CD1c-positive myeloid dendritic cell (primary cell): Measurements from ENCODE around the gene LAMA4.

ENCODE experiments used
- DNase-seq: peaks from one replicate; pipeline ENCODE4 v3.0.0-alpha.2; 2016; ENCODE audit errors: extremely low spot score

The LAMA4 gene

GRCh38 chr6:112279031-112279935, 24.9 kb upstream of the LAMA4 start:
- no peak for DNase-seq

- DNase-seq: no peak
Measured at GRCh38 chr6:112275365-112275764, 21.0 kb upstream of the LAMA4 start.

- DNase-seq: no peak
Measured at GRCh38 chr6:112274774-112275173, 20.4 kb upstream of the LAMA4 start.

- no peak for DNase-seq
Measured at GRCh38 chr6:112272799-112273198, 18.4 kb upstream of the LAMA4 start.

- DNase-seq: no peak
Measured at GRCh38 chr6:112270756-112271155, 16.4 kb upstream of the LAMA4 start.

- DNase-seq: no peak
Measured at GRCh38 chr6:112269979-112270566, 15.7 kb upstream of the LAMA4 start.

- DNase-seq: no peak
Measured at GRCh38 chr6:112269114-112269513, 14.7 kb upstream of the LAMA4 start.

- DNase-seq: no peak
Measured at GRCh38 chr6:112268654-112269053, 14.3 kb upstream of the LAMA4 start.

- no peak for DNase-seq
Measured at GRCh38 chr6:112268019-112268418, 13.7 kb upstream of the LAMA4 start.

GRCh38 chr6:112266331-112266730, 12.0 kb upstream of the LAMA4 start:
- no peak for DNase-seq

- no peak for DNase-seq
Measured at GRCh38 chr6:112259337-112259675, 4.9 kb upstream of the LAMA4 start.

GRCh38 chr6:112258642-112259336, 4.4 kb upstream of the LAMA4 start:
- no peak for DNase-seq

GRCh38 chr6:112257178-112257855, 3.0 kb upstream of the LAMA4 start:
- DNase-seq: no peak

GRCh38 chr6:112254921-112255320, 554 bp upstream of the LAMA4 start:
- no peak for DNase-seq

GRCh38 chr6:112253498-112253840, 898 bp downstream of the LAMA4 start:
- DNase-seq: no peak

GRCh38 chr6:112252571-112253497, 1.5 kb downstream of the LAMA4 start:
- DNase-seq: no peak

- DNase-seq: no peak
Measured at GRCh38 chr6:112251171-112251875, 3.0 kb downstream of the LAMA4 start.

GRCh38 chr6:112249489-112249888, 4.9 kb downstream of the LAMA4 start:
- DNase-seq: no peak

- DNase-seq: no peak
Measured at GRCh38 chr6:112247275-112247674, 7.1 kb downstream of the LAMA4 start.

- DNase-seq: no peak
Measured at GRCh38 chr6:112245511-112246203, 8.7 kb downstream of the LAMA4 start.
